Fibroblast of villous mesenchyme (primary cell): ENCODE results near the gene ZBTB47. TPM values are rescaled to one million over a fixed set of nuclear protein-coding genes. Genes with fewer than 3 reads are reported as not detected.

Experiments used
- DNase-seq: peaks from one replicate; pipeline ENCODE4 v3.0.0-alpha.2; 2010; ENCODE audit warnings: low read depth
- H3K4me3 ChIP-seq: 2 replicates; pipeline ENCODE4 v1.5.1; 2011; ENCODE audit warnings: low read depth, mild to moderate bottlenecking, low read length
- total RNA-seq: library from RNA; depleted of rRNA; stranded (reverse); fragments of >200 nt; gene quantifications from 2 replicates; pipeline ENCODE4 v1.2.3, GENCODE V29; 2012
- TF ChIP-seq, protein P1 (sequence below): IDR thresholded peaks from 2 replicates; pipeline ENCODE4 v1.5.1; 2012; ENCODE audit warnings: low read depth, mild to moderate bottlenecking, low read length; ENCODE audit not compliant: insufficient read depth

Gene ZBTB47
- total RNA-seq, 1 donor: 25.9 TPM

DNA sequence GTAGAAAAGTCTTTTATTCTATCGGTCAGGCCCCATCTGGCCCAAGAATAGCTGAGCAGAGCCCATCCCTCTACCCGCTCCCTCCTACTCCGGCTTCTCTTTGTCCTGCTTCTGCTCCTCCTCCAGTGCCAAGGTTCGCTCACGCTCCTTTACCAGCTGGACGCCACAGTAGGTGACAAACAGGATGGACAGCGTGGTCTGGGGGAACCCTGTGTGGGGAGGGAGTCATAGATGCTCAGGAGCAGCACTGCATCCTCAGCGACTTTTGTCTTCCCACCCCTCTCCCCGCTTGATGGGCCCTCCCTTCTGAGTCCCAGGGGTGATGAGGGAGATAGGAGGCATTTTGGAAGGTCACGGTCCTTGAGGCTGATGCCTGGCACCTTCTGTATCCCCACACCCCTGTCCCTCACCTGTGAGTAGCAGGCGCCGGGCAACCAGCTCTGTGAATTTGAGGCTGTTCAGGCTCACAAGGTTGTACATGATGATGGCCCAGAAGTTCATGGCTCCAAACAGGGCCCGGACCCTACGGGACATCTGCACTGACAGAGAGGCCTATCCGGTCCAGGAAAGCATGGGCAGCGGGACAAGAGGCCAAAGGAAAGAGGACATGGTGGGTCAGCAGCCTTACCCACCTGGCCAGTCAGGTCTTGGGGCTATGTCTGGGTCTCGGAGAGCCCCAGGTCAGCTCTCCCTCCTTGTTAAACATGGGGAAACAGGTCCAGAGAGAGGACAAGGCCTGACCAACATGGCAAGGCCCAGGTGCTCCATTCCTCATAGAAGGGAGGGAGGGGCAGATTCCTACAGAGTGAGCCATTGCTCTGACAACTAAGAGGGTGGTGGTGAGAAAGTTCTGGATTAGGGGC is 39.4 kb downstream of the ZBTB47 start:
- TF ChIP-seq, protein P1, sequence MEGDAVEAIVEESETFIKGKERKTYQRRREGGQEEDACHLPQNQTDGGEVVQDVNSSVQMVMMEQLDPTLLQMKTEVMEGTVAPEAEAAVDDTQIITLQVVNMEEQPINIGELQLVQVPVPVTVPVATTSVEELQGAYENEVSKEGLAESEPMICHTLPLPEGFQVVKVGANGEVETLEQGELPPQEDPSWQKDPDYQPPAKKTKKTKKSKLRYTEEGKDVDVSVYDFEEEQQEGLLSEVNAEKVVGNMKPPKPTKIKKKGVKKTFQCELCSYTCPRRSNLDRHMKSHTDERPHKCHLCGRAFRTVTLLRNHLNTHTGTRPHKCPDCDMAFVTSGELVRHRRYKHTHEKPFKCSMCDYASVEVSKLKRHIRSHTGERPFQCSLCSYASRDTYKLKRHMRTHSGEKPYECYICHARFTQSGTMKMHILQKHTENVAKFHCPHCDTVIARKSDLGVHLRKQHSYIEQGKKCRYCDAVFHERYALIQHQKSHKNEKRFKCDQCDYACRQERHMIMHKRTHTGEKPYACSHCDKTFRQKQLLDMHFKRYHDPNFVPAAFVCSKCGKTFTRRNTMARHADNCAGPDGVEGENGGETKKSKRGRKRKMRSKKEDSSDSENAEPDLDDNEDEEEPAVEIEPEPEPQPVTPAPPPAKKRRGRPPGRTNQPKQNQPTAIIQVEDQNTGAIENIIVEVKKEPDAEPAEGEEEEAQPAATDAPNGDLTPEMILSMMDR: no peak
- DNase-seq: no peak

DNA sequence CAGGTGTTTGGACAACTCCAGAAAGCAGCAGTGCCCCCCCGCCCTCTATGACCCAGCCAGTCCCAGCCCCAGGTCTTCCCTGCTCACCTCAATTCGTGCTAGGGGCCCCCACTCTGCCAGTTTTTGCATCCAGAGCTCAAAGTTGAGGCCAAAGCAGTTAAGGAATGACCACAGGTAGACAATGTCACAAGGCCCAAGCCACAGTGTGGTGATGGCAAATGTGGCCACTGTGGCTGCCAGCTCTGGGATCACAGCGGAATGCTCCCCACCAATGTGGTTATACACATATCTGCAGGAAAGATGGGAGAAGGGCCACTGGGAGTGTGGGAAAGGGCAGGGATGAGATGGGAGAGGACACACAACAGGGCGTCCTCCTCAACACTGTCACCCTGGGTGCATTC is 40.0 kb downstream of the ZBTB47 start:
- DNase-seq: no peak
- TF ChIP-seq, protein P1: no peak

More for the DNA sequence above, 39.4 kb downstream of the ZBTB47 start:
- H3K4me3 ChIP-seq: no peak overlapping the region

DNA sequence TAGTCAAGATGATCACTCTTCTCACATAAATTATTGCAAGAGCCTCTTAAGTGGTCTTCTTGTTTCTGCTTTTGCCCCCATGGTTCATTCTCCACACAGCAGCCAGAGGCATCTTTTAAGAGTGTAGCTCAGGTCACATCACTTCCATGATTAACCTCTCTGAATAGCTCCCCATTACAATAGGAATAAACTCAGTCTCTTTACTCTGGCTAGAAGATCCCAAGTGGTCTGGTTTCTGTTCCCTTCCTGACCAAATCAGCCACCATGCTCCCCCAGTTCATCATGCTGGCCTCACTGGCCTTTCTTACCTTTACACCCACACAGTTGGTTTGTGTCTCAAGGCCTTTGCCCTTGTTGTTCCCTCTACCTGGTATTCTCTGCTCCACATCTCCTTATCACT is 40.9 kb downstream of the ZBTB47 start:
- H3K4me3 ChIP-seq: no peak overlapping the region
- DNase-seq: no peak
- TF ChIP-seq, protein P1: no peak

More for the DNA sequence above, 40.0 kb downstream of the ZBTB47 start:
- no peak overlapping the region for H3K4me3 ChIP-seq

DNA sequence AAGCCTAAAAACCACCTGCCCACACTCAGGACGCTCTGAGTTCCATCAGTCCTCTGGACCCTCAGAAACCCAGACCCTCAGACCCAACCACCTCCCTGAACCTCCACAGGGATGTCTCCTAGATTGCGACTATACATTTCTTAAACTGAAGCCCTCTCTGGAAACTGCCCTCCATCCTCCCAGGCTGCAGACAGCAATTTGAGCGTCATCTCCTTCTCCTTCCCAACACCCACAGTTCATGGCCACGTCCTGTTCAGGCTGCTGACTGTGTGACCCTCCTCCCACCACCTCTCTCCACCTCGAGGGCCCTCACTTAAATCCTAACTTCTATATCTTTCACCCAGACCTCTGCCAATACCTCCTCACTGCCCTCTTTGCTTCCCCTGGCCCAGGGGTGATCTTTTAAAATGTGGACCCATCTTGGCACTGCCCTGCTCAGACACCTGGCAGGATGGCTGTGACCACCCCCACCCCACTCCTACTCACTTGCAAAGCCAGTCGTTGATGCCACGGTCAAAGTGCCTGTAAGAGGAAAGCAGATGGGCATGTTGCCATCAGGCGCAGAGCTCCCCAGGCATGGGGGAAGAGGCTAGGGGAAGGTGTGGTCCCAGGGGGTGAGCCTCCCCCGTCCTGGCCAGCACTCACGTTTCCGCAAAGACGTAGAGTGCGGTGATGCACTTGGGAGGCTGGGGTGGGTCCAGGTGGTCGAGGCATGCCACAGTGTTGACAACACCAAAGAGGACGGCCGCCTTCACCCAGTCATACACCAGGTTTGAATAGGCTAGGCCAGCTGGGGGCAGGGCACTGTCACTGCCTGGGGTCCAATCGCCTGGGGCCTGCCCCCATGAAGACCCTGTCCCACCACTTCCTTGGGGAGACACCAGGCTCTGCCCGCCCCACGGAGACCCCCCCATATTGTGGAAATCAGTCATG is 43.1 kb downstream of the ZBTB47 start:
- TF ChIP-seq, protein P1: no peak
- H3K4me3 ChIP-seq: no peak overlapping the region
- no peak for DNase-seq

DNA sequence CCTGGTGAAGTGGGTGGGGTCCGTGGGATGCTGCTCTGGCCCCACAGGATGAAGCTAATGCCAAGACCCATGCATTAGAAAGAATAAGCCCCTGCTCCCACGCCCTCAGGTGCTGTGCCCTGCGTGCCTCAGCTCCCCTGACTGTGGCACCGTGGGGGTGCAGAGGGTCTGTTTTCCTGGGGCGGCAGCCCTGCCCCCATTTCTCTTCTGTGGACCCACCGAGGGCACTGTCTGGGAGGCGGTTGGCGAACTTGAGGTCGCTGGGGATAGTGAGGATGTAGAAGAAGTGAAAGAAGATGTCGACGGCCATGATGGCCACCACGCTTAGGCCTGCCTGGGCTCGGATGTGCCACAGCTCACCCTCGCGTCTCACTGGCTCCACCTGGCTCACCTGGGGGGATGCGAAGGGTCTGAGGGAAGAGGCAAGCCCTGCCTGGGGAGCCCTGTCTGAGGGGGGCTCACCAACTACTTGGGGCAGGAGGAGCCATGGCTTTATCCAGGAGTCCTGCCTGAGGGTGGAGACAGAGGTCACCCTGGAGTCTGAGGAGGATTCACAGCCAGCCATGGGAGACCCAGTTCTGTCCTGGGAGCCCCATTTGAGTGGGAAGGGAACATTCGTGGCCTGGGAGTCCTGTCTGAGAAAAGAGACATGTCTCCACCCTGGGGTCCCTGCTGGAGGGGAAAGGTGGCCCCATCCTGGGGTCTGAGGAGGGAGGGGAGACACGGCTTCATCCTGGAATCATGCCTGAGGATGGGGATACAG is 44.0 kb downstream of the ZBTB47 start:
- no peak for DNase-seq
- H3K4me3 ChIP-seq: no peak overlapping the region
- TF ChIP-seq, protein P1: no peak

DNA sequence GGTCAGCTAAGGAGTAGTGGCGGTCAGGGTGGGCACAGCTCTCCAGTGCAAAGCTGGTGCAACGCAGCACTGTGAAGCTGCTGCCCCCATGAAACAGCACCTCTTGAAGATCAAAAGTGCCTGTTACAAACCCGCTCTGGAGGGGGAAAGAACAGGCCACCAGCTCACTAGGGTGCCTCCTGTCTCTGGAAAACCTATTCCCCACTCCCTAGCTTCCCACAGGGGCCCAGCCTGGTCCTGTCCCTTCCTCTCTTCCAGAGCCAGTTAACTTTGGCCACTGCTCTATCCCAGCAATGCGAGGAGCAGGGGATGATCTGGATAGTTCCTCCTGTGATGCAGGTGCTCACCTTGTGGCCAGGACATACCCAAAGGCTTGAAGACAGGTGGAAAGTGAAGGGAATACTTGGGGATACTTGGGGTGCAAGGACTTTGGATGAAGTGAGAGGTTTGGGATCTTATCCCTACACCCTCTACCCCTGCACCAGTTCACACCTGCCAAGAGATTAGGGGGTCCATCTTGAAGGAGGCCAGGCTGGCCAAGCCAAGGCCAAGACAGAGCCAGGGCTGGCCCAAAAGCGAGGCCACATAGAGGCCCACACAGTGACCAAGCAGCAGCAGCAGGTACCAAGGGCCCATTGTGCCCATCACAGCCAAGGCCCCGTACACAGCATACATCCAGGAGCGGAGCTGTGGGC is 44.9 kb downstream of the ZBTB47 start:
- no peak for DNase-seq
- H3K4me3 ChIP-seq: no peak overlapping the region
- TF ChIP-seq, protein P1: no peak
